Kidney epithelial cell (primary cell): ENCODE measurements around the gene ZNF280C. TPM values are rescaled to one million over a fixed set of nuclear protein-coding genes. Genes with fewer than 3 reads are reported as not detected.

Experiments
- DNase-seq: peaks from one replicate; pipeline ENCODE4 v3.0.0-alpha.2; 2010; ENCODE audit warnings: low read depth
- H3K27me3 ChIP-seq: 2 replicates; pipeline ENCODE4 v1.6.0; 2011; ENCODE audit warnings: low read length; ENCODE audit not compliant: control insufficient read depth, insufficient read depth
- H3K36me3 ChIP-seq: 2 replicates; pipeline ENCODE4 v1.5.1; 2011; ENCODE audit warnings: low read length; ENCODE audit not compliant: control insufficient read depth, insufficient read depth
- H3K4me3 ChIP-seq: 2 replicates; pipeline ENCODE4 v1.5.1; 2011; ENCODE audit warnings: low read depth, mild to moderate bottlenecking, control low read depth, low read length
- total RNA-seq: library from RNA; depleted of rRNA; stranded (reverse); fragments of >200 nt; gene quantifications from 2 replicates; pipeline ENCODE4 v1.2.3, GENCODE V29; 2015
- TF ChIP-seq, protein P1 (sequence below): IDR thresholded peaks from 2 replicates; pipeline ENCODE4 v1.5.1; 2011; ENCODE audit warnings: mild to moderate bottlenecking, moderate library complexity, low read length, control low read depth, inconsistent platforms; ENCODE audit not compliant: insufficient read depth, poor library complexity, severe bottlenecking

The ZNF280C gene
- total RNA-seq, 1 donor from 2014 or later, result 5.3 TPM

DNA sequence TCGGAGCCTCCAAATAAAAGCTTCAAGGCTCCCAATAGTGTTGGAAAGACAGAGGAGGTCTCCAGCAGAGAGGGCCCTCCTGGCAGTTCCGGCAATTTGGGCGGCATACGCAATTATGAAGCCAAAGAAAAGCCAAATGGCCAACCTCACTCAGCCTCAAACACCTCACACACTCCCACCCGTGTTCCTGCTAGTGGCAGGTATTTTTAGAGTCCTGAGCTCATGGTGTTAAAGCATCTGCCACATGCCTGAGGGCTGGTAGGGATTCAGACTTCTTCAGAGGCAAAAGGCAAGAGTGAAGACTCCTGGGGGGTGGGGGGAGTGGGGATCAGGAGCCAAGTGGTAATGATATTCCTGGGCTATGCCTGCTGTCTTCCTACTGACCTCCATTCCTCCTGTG is 89.5 kb downstream of the ZNF280C start:
- TF ChIP-seq, protein P1, sequence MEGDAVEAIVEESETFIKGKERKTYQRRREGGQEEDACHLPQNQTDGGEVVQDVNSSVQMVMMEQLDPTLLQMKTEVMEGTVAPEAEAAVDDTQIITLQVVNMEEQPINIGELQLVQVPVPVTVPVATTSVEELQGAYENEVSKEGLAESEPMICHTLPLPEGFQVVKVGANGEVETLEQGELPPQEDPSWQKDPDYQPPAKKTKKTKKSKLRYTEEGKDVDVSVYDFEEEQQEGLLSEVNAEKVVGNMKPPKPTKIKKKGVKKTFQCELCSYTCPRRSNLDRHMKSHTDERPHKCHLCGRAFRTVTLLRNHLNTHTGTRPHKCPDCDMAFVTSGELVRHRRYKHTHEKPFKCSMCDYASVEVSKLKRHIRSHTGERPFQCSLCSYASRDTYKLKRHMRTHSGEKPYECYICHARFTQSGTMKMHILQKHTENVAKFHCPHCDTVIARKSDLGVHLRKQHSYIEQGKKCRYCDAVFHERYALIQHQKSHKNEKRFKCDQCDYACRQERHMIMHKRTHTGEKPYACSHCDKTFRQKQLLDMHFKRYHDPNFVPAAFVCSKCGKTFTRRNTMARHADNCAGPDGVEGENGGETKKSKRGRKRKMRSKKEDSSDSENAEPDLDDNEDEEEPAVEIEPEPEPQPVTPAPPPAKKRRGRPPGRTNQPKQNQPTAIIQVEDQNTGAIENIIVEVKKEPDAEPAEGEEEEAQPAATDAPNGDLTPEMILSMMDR, result no peak
- no peak for DNase-seq
- H3K4me3 ChIP-seq, result no peak overlapping the region
- no peaks in the 10 kb centered on the region for H3K27me3 ChIP-seq
- H3K36me3 ChIP-seq, result no peaks in the 10 kb centered on the region

DNA sequence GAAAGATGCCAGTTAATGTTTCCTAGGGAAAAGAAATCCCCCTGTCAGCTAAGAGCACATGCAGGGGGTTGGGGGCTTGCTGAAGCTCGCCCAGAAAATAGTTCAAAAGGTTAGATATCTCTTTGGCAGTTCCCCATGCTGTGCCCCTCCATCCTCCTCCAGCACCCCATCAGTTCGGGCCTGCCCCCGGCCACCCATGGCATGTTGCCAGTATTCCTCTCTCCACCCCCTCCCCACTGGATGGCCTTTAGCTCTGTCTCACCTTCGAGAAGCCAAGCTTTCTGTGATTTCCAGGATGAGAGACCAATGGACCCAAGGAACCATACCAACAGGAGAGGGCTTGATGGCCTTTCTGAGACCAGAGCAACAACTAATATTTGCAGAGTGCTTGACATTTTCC is 91.8 kb downstream of the ZNF280C start:
- TF ChIP-seq, protein P1, result no peak
- Histone ChIP-seq H3K27me3 (peaks cover 5% of the 10 kb centered on the region), H3K36me3 (no peaks in the 10 kb centered on the region), H3K4me3 (no peak overlapping the region)
- DNase-seq, result no peak

DNA sequence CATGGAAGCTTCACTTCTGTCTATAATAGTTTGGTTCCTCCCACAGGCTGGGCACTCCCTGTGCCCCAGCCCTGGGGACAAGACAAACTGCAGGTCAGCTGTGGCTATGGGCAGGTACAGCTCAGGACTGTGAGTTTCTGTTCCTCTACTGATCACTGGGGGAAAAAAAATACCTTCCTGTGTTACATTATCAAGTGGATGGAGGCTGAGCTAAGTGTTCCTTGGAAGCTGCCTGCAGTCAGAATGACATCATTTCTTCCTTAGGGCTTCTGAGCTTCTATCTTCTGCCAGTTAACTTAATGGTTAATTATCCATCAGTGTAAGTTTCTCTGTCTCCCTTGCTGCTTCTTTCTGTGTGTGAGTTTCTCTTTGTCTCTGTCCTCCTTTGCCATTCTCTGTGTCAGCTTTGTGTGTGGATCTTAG is 92.3 kb downstream of the ZNF280C start:
- H3K27me3 ChIP-seq, result peaks cover 10% of the 10 kb centered on the region
- TF ChIP-seq, protein P1, result no peak
- no peak for DNase-seq
- H3K36me3 ChIP-seq, result no peaks in the 10 kb centered on the region
- H3K4me3 ChIP-seq, result no peak overlapping the region

DNA sequence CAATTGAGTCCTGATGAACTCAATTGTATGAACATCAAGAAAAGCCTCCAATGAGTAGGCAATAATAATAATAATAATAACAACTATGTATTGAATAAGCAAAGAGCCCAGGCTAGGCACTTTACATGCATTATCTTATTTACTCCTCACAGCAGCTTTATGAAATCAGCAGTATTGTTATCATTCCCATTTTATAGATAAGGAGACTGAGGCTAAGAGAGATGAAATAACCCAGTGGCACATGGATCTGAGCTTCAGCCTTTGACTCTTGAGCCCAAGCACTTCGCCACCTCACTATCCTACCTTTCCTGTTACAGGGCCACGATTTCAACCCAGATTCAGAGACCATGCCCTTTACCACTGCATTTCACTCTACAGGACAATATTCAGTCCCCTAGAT is 93.8 kb downstream of the ZNF280C start:
- TF ChIP-seq, protein P1, result no peak
- no peak for DNase-seq
- Histone ChIP-seq H3K27me3 (peaks cover 11% of the 10 kb centered on the region), H3K36me3 (no peaks in the 10 kb centered on the region), H3K4me3 (no peak overlapping the region)

DNA sequence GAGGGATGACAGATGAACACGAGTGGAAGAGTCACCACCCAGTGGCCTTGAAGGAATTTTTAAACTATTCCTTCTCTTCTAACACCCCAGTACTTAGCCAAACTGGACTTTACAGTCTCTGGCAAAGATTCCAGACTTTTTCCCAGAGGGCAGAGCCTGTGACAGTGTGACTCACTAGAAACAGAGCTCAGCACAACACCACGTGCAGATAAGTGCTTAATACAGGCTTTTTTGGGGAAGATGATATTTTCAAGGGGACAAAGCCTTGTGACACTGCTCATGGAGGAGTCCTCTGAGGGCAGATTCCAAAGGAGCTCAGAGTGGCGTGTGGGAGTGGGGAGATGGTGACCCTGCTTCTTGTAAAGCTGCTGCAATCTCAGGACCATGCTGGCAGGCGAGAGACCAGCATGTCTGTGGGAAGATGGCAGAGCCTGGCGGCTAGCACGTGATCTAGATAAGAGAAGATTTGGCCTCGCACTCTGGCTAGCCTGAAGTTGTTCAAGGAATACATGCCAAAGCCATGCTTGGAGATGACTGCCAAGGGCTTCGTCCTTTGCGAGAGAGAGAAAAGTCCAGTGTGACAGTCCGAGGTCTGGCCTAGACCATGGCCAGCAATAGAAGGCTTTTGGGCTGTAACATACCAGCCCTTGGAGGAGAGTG is 94.5 kb downstream of the ZNF280C start:
- Histone ChIP-seq H3K27me3 (peaks cover 11% of the 10 kb centered on the region), H3K36me3 (no peaks in the 10 kb centered on the region), H3K4me3 (no peak overlapping the region)
- DNase-seq, result no peak
- TF ChIP-seq, protein P1, result no peak
